GM21526 (cell line): ENCODE results near the gene C18orf63.
A peak's percentile ranks its signal among the peaks of the same experiment; 100 is the strongest.
"Not testable (repeated sequence)": the region's sequence is repeated elsewhere in the genome, so short reads cannot be mapped to it uniquely, and the experiment has no call there.

Experiments used
- ATAC-seq: cut with Tn5 transposase; IDR thresholded peaks from one replicate; pipeline ENCODE4 v1.9.1; 2021; ENCODE audit warnings: moderate library complexity; ENCODE audit not compliant: unreplicated experiment, low FRiP score

The C18orf63 gene

DNA sequence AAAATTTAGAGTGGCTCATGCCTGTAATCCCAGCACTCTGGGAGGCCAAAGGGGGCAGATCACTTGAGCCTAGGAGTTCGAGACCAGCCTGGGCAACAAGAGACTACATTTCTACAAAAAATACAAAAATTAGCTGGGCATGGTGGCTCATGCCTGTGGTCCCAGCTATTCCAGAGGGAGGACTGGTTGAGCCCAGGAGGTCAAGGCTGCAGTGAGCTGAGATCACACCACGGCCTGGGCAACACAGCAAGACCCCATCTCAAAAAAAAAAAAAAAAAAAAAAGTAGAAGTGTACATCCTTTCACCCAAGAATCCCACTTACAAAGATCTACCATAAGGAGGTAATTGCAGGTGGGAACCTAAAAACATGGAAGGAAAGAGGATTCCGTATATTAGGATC lies 30.1 kb upstream of the C18orf63 start:
- not testable (repeated sequence) for ATAC-seq

DNA sequence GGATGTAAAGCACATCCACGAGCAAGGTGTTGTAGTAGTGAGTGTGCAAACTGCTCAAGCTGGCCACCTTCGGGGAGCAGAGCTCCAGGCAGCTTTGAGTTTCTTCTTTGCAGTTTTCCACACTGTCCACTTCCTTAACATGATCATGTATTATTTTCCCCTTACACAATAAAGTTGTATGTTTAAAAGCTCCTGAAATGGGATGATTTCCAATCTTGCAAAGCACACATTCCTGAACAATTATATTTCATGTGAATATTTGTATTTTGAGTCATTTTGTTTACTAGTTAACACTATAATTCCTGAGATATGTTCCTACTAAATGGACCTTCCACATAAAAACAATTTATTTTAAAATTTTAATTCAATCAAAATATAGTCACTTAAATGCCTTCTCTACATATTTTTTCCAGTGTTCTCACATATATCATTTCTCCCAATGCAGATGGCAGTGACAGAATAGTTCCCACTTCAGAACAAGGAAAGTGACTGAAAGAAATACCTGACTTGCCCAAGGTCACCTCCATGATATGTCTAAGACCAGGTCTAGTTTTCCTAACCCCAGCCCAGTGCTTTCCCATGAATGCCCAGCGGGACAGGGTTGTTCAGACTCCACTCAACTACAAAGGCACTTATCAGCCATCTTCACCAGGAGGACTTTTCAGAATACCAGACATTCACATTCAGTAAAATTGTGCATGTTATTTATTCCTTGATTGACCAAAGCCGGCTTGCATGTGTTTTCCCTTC lies 29.4 kb upstream of the C18orf63 start:
- ATAC-seq: no peak

DNA sequence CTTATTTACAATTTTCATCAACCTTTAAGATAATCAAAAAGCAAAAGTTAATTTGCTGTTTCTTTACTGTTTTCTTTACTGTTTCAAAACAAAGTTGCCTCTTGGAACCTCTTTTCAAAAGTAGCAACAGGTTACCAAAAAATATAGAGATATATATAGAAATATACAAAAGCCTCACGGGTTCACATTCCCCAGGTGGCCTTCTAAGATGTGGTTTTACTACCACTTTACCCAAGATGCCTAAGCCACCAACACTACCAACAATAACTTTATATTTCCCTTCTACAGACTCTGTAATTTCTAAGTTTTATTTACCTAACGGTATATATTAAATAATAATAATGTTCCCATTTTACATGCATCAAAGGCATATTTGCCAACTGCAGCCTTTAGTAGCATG lies 28.8 kb upstream of the C18orf63 start:
- no peak for ATAC-seq

DNA sequence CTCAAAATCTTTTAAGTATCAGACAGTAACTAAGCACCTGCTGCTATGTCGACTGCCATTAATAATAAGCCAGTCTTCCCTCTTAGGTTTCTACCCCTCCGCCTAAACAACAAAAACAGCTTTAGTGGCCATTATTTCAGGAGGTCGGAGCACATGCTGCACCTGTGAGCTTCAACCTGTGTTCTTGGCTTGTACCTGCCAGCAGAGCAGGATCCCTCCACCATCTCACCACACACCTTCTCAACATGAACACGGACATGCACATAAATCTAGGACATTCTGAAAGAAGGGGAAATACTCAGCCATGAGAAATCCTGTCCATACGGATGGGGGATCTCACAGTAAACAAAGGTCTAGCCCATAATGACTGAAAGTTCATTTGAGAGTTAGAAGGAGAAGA lies 27.6 kb upstream of the C18orf63 start:
- ATAC-seq: no peak

DNA sequence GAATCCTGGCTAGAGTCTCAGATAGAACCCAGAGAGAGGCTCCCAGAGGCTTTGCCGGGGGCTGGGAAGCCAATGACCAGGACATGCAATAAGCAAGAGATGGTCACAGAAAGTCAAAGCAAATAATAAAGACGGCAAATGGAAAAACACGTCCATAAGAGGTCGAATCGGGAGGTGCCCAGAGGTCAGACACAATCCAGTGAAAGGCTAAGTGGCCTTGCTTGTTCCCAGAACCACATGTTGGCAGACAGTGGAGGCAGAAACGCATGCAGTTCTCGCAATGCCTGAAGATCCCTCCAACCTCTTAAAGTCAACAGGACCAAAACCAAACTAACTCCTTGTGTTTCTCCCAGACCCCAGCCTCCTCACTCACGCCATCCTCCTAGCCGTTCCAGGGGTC lies 26.9 kb upstream of the C18orf63 start:
- no peak for ATAC-seq

DNA sequence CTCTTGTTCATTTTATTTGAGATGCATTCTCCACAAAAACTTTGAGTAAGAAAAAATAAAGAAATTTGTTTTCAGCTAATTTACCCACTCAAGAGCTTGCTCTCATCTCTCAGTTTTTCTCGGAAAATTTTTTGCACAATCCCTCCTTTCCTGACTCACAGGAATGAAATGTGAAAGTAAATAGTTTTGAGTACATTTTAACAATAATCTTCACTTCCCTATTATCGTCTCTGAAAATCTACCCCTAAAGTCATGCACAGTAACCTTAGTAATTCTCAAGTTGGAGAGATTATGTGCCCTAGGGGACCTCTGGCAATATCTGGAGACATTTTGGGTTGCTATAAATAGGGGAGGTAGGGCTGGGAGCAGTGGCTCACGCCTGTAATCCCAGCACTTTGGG lies 26.5 kb upstream of the C18orf63 start:
- ATAC-seq: no peak

DNA sequence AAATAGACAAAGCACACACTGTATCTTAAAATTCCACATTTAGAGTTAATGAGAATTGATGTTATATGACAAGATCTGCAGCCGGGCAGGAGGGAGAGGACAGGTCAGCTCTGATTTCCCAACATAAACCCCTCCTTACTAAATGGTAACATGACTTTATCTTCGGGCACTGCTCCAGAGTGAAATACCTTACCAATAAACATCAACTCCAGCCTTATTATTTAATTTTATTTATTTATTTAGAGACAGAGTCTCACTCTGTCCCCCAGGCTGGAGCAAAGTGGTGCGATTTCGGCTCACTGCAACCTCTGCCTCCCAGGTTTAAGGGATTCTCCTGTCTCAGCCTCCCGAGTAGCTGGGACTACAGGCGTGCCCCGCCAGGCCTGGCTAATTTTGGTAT lies 25.6 kb upstream of the C18orf63 start:
- no peak for ATAC-seq

DNA sequence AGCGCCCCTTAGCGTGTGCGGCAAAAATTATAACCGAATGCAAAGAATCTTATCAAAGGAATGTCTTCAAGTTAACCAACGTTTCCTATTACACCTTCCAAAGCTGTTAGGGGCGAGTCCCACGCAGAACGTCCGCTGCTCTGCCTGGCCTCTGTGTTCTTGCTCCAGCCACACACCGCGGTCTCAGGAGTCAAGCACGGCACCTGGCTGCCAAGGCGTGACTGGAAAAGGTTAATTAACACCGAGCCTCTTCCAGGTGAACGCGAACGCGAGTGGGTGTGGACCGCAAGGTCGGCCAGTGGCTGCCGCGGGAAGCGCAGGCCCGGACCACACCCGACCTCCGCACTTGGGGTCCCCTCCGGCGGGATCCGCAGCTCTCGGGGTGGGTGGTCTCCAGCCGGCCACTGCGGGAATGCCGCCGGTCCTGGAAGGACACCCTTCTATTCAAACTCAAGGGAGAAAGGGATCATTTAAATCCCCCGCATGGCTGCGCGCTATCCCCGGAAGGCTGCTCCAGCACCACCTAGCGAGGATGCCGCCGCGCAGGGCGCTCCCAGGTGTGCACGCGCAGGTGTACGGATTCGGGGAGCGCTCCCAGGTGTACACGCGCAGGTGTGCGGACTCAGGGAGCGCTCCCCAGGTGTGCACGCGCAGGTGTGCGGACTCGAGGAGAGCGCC lies 24.7 kb upstream of the C18orf63 start:
- no peak for ATAC-seq

DNA sequence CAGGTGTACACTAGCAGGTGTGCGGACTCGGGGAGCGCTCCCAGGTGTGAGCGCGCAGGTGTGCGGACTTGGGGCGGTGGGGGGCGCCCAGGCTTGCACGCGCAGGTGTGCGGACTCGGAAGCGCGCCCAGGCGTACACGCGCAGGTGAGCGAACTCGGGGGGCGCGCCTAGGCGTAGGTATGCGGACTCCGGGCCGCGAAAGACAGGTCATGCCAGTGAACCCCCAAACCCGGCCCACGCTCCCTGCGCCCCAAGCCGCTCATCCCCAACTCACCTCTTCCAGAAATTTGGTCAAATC lies 24.2 kb upstream of the C18orf63 start:
- peak; percentile 1 for ATAC-seq

DNA sequence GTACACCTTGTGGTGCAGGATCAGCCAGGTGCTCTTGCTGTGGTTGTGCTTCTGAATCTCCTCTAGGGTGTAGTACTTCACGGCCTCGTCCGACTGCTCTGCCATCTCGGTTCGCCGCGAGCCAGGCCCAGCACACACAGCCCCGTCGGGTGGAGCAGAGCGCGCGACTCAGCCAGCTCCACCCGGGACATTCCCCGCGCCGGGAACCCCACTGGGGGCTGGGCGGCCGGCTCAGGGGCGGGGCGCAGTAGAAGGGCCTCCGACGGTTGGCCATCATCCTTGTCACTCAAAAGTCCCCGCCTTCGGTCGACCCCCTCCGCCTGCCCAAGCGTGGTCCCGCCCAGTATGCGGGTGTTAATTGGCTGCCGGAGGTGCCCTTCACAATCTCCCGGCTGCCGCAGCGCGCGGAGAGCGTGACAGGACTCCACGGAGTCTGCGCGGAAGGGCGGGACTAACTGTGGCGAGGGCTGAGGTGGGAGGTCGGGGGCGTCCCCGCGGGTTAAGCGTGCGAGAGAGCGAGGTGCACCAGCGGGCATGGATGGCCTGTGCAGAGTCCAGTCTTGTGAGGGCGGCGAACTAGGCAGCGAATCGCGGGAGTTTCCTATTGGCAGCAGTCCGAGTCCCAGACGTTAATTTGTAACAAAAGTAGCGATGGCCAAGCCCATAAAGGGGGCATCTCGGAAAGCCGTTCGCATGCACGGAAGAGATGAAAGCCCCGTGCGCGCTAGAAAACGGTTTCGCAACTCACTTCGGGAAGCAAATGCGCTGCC lies 23.7 kb upstream of the C18orf63 start, which contains the start of gene CYB5A:
TSS of gene CYB5A (minus strand) at position 193 of the 770 bp plus-strand sequence. CDS start at position 105, 88 bp downstream.
- peak; percentile 99 for ATAC-seq

DNA sequence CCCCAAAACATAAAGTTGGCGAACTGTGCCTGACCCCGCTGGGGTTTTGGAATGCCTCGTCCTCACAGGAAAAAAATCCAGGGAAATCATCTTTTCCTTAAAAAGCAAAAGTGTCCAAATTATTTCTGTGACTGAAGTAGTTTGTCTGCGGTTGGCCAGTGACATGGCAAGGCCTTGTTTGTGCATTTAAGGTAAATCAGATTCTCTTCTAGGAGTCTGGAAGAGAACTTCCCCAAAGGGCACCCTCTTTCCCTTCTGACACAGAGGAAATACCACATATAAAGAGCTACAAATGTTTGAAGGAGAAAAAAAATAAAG lies 23.1 kb upstream of the C18orf63 start:
- no peak for ATAC-seq

DNA sequence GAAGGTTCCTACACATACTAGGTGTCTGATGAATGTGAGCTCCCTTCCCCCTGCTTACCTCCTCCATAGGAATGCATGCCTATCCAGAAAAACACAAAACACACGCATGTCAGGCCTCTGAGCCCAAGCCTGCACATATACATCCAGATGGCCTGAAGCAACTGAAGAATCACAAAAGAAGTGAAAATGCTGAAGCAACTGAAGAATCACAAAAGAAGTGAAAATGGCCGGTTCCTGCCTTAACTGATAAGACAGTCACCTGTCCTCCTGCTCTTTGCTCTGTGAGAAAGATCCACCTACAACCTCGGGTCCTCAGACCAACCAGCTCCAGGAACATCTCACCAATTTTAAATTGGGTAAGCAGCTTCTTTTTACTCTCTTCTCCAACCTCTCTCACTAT lies 22.7 kb upstream of the C18orf63 start:
- not testable (repeated sequence) for ATAC-seq

DNA sequence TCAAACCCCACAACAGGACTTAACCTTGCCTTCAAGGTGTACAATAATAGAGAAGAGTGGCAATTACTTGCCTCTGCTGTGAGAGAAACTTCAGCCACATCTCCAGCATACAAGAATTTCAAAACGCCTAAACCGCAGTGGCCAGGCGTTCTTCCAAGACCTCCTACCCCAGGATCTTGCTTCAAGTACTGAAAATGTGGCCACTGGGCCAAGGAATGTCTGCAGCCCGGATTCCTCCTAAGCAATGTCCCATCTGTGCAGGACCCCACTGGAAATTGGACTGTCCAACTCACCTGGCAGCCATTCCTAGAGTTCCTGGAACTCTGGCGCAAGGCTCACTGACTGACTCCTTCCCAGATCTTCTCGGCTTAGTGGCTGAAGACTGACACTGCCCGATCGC lies 21.1 kb upstream of the C18orf63 start:
- ATAC-seq: no peak

DNA sequence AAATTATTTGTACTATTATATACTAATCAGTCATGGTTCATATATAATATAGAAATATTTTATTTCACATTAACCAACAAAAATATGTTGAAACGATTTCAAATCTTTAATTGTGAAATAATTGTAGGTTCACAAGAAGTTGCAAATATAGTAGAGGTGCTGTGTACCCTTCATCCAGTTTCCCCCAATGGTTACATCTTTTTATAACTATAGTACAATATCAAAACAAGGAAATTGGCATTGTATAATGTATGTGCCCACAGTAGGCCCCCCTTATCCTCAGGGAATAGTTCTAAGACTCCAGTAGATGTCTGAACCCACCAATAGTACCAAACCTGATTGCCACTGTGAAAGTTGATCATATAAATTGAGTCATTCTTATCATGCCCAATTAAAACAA lies 16.5 kb upstream of the C18orf63 start:
- ATAC-seq: no peak

DNA sequence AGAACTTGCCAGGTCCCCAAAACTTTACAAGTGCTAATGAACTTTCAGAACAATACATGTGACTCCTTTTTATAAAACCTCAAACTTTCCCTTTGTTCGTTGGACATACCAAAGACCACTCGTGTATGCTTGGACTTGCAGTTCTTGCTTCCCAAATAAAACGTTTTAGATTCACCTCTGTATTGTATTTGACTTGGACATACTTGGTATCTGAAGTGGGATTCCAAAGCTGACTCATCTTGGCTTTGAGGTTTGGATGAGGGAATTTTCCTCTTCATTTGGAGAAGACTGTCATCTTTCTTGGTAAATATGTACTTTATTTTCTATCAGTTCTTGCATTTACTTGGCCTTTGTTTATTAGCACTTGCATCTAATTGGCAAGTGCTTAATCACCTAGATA lies 15.9 kb upstream of the C18orf63 start:
- no peak for ATAC-seq

DNA sequence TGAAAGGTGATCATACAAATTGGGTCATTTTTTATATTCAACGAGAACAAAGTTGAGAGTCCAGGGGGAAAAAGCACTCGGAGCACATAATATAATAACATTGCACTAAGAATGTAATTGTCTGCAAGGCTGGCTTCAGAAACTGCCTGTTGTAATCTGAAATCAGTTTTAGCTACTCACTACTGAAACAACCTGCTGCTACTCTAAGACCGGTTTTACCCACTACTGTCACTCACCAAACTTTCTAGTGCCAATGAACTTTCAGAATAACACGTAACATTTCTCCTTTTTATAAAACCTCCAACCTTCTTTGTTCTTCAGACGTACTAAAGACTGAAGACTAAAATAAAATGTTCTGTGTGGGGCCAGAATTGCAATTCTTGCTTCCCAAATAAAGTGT lies 12.3 kb upstream of the C18orf63 start:
- no peak for ATAC-seq

DNA sequence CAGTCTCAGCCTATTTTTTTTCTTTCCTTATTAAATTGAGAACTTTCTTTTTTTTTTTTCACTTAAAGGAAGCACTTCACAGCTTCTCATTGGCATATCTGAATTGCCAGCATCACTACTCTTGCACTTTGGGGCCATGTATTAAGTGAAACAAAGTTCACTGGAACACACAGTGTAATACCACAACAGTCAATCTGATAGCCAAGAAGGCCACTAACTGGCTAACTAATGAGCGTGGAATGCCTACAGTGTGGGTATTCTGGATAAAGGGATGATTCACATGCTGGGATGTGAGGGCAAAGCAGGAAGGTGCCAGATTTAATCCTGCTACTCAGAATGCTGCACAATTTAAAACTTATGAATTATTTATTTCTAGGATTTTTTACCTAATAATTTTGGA lies 11.7 kb upstream of the C18orf63 start:
- ATAC-seq: no peak

DNA sequence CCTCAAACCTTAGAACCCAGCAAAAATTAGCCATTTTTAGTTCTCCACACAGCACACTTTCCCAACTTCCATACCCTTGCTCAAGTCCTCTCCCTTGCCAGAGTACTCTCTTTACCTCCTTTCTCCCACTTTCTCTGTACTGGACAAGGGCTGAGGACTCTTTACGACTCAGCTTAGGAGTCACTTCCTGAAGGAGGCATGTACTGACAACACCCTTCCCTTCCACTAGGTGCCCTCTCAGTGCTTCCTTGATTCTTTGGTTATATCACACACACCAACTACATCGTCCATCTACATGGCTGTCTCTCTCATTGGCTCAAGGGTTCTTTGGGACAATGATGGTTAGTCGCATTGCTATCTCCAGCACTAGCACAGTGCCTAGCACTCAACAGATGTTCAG lies 5.2 kb upstream of the C18orf63 start:
- ATAC-seq: no peak

DNA sequence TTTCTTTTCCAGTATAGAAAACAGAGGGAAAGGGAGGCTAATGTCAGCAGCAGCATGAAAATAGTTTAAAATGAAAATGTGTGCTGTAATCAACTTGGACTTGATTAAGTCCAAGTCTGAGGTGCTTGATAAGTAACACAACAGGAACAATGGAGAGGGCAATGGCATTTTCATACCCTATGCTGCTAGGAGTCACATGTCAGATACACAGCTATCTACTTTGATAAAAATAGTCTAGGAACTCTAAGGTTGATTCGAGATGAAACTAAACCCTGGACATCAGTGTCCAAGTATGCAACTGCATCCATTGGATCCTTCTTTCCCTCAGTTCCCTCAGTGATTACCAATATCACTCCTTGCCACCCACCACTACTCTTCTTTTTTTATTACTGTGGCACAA lies 4.6 kb upstream of the C18orf63 start:
- no peak for ATAC-seq

DNA sequence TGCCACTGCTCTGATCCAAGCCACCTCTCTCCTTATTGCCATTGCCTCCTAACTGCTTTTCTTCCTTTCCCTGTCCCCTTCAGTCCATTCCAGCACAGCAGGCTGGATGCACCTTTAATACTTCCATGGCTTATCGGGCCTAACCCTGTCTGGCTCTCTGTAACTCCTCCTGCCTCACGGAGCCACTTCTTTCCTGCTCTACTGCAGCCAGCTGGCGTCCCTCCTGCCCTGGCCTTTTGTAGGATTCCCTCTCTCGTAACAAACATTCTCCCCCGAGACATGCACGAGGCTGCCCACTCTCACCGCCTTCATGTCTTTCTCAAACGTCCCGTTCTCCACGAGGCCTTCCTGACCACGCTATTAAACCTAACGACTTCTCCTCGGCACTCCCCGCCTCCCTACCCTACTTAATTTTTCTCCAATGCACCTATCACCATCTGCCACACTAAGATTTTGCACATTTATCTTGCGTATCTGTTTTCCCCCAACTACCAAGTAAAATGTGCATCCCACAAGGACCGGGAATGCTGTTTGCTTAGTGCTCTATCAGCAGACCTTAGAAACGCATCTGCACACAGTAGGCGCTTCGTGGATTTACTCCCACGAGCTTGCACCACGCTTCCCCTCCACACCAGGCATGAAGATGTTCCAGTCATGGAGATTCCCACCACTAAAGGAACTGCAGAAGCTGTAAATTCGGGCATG lies 728 bp upstream of the C18orf63 start:
- no peak for ATAC-seq
